Loucy (cell line): ENCODE measurements around the gene SELENBP1.

Experiments
- CTCF ChIP-seq: fragments of 200-600 bp; sonication (generic); conservative IDR thresholded peaks from 2 replicates; pipeline ENCODE4 v1.5.1; 2014; ENCODE audit warnings: mild to moderate bottlenecking, antibody characterized with exemption, low read length
- EZH2phosphoT487 ChIP-seq: fragments of 200-600 bp; IDR thresholded peaks from 2 replicates; pipeline ENCODE4 v1.6.1; 2018; ENCODE audit warnings: antibody characterized with exemption, mild to moderate bottlenecking, moderate library complexity, borderline replicate concordance

- TF ChIP-seq CTCF: no peak
- TF ChIP-seq EZH2phosphoT487: no peak
Measured at GRCh38 chr1:151401125-151401788, 28.8 kb upstream of the SELENBP1 start.
